OCI-LY7 (cell line): ENCODE results near the gene IGDCC3.

Source experiments
- EZH2phosphoT487 ChIP-seq: fragments of 200-600 bp; sonication (generic); IDR thresholded peaks from 2 replicates; pipeline ENCODE4 v1.6.1; 2018; ENCODE audit warnings: low read depth, borderline replicate concordance, mild to moderate bottlenecking, mixed run types, antibody characterized with exemption, low read length, moderate library complexity, mixed read lengths
- TF ChIP-seq, protein P1 (sequence below): fragments of 200-600 bp; sonication (generic); conservative IDR thresholded peaks from 2 replicates; pipeline ENCODE4 v1.5.1; 2014; ENCODE audit warnings: mild to moderate bottlenecking, antibody characterized with exemption, low read length, moderate library complexity, mixed read lengths

DNA sequence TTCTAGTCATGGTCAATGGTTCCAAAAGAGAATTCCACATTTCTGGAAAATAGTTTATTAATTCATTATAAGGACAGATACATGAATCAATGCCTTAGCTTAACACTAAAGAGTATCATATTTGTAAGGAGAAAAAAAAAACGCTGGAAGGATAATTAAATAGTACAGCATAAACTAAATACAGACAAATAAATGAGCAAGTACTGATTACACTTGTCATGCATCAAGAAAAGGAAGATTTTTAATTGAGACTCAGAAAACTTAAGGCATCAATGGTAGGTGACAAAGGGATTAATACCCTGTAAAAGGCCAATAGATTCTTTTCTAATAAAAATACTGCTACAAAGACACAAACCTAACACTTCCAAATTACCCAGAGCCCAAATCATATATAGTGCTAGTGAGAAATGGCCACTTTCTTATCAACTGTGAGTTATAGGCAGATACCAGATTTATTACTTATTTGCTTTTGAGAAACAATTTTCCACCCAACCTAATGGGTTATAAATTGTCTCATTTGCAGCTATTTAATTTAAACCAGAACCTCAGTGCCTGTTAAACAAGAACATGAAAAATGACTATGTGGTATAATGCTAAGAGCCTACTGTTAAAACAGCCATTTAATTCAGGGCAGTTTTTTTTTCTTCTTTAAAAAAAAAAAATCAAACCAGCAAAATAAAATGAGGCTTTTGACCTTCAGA lies 3.8 kb upstream of the IGDCC3 start:
- TF ChIP-seq, protein P1, sequence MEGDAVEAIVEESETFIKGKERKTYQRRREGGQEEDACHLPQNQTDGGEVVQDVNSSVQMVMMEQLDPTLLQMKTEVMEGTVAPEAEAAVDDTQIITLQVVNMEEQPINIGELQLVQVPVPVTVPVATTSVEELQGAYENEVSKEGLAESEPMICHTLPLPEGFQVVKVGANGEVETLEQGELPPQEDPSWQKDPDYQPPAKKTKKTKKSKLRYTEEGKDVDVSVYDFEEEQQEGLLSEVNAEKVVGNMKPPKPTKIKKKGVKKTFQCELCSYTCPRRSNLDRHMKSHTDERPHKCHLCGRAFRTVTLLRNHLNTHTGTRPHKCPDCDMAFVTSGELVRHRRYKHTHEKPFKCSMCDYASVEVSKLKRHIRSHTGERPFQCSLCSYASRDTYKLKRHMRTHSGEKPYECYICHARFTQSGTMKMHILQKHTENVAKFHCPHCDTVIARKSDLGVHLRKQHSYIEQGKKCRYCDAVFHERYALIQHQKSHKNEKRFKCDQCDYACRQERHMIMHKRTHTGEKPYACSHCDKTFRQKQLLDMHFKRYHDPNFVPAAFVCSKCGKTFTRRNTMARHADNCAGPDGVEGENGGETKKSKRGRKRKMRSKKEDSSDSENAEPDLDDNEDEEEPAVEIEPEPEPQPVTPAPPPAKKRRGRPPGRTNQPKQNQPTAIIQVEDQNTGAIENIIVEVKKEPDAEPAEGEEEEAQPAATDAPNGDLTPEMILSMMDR = no peak
- no peak for TF ChIP-seq EZH2phosphoT487
